ENCODE results near the gene NCOA6.
A peak's percentile ranks its signal among the peaks of the same experiment; 100 is the strongest.
"Not testable (repeated sequence)": the region's sequence is repeated elsewhere in the genome, so short reads cannot be mapped to it uniquely, and the experiment has no call there.

Gene NCOA6

DNA sequence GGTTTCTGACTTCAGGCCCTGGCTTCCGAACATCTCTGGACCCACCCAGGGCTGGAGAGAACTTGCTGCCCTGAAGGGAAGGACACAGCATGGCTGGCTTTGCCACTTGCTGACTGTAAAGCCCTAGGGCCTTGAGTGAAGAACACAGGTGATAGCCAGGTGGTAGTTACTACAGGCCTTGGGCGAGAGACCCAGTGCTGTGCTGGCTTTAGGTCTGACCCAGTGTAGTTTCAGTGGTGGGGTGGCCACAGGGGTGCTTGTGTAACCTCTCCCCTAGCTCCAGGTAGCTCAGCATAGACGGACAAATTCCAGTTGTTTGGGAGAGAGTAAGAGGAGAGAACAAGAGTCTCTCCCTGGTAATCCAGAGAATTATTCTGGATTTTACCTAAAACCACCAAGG is 27.1 kb downstream of the NCOA6 start:
- TF ChIP-seq, protein P1, sequence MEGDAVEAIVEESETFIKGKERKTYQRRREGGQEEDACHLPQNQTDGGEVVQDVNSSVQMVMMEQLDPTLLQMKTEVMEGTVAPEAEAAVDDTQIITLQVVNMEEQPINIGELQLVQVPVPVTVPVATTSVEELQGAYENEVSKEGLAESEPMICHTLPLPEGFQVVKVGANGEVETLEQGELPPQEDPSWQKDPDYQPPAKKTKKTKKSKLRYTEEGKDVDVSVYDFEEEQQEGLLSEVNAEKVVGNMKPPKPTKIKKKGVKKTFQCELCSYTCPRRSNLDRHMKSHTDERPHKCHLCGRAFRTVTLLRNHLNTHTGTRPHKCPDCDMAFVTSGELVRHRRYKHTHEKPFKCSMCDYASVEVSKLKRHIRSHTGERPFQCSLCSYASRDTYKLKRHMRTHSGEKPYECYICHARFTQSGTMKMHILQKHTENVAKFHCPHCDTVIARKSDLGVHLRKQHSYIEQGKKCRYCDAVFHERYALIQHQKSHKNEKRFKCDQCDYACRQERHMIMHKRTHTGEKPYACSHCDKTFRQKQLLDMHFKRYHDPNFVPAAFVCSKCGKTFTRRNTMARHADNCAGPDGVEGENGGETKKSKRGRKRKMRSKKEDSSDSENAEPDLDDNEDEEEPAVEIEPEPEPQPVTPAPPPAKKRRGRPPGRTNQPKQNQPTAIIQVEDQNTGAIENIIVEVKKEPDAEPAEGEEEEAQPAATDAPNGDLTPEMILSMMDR (IDR thresholded peaks at IDR 0.05; ENCODE audit: control insufficient read depth, extremely low read depth, insufficient read depth) = no peak
- no peak for DNase-seq (ENCODE audit: low read depth)
- H3K4me3 ChIP-seq (ENCODE audit: low read depth, low read length) = no peak overlapping the region

DNA sequence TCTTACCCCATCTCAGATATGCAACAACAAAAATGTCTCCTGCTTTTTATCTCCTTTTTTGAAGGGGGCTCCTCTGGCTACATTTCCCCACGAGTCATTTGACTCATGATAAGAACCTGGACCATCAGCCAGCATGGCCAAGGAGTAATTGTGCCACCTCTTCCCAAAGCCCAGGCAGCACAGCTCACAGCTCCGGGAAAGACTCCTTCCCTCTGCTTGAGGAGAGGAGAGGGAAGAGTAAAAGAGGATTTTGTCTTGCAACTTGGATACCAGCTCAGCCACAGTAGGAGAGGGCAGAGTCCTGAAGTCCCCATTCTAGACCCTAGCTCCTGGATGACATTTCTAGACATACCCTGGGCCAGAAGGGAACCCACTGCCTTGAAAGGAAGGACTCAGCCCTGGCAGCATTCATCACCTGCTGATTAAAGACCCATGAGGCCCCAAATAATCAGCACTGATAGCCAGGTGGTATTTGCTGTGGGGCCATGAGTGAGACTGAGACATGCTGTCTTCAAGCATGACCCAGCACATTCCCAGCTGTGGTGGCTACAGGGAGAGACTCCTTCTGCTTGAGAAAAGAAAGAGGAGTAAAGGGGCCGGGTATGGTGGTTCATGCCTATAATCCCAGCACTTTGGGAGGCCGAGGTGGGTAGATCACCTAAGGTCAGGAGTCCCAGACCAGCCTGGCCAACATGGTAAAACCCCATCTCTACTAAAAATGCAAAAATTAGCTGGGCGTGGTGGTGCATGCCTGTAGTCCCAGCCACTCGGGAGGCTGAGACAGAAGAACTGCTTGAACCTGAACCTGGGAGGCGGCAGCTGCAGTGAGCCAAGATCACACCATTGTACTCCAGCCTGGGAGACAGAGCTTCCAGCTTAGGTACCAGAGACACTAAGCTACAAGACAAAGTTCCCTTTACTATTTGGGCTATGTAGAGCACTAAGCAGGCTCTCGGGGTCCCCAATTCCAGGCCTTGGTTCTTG is 28.1 kb downstream of the NCOA6 start:
- TF ChIP-seq, protein P1 (IDR thresholded peaks at IDR 0.05; ENCODE audit: control insufficient read depth, extremely low read depth, insufficient read depth) = no peak
- no peak overlapping the region for H3K4me3 ChIP-seq (ENCODE audit: low read depth, low read length)
- no peak for DNase-seq (ENCODE audit: low read depth)

DNA sequence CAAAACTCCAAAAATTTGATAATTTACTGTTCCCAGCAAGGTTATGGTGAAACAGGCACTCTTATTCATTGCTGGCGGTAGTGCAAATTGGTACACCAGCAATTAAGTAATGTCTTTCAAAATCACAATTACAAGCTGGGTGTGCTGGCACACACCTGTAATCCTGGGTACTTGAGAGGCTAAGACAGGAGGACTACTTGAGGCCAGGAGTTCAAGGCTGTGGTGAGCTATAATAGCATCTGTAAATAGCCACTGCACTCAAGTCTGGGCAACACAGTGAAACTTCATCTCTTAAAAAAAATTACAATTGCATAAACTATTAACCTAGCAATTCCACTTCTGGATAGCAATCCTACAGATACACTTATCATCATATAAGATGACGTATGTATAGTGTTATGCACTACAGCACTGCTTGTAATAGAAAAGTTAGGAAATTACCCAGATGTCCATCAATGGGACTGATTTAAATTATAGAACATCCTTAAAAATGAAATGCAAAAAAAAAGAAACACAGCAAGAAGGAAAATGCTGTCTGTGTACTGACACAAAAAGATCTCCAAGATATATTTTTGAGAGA is 31.4 kb downstream of the NCOA6 start:
- TF ChIP-seq, protein P1 (IDR thresholded peaks at IDR 0.05; ENCODE audit: control insufficient read depth, extremely low read depth, insufficient read depth) = no peak
- no peak overlapping the region for H3K4me3 ChIP-seq (ENCODE audit: low read depth, low read length)
- DNase-seq (ENCODE audit: low read depth) = no peak

DNA sequence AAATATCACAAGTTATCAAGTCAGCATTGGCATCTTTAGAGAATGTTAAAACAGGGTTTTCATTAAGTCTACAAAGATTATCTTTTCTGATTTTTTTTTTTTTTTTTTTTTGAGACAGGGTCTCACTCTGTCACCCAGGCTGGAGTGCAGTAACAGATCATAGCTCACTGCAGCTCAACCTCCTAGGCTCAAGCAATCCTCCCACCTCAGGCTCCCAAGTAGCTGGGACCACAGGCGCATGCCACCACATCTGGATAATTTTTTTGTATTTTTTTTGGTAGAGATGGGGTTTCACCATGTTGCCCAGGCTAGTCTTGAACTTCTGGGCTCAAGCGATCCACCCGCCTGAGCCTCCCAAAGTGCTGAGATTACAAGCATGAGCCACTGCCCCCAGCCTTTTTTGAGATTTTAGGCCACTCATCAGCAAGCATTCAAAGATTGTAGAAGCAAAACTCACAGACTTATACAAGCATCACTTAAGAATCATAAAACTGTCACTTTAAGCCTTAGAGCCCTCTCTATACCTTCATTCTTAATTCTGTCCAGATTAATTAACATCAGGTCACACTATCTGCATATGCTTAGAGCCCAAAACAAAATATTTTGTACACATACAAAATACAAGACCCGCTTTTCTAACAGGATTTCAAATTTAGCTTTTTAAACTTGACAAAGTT is 32.6 kb downstream of the NCOA6 start:
- no peak overlapping the region for H3K4me3 ChIP-seq (ENCODE audit: low read depth, low read length)
- TF ChIP-seq, protein P1 (IDR thresholded peaks at IDR 0.05; ENCODE audit: control insufficient read depth, extremely low read depth, insufficient read depth) = no peak
- no peak for DNase-seq (ENCODE audit: low read depth)

DNA sequence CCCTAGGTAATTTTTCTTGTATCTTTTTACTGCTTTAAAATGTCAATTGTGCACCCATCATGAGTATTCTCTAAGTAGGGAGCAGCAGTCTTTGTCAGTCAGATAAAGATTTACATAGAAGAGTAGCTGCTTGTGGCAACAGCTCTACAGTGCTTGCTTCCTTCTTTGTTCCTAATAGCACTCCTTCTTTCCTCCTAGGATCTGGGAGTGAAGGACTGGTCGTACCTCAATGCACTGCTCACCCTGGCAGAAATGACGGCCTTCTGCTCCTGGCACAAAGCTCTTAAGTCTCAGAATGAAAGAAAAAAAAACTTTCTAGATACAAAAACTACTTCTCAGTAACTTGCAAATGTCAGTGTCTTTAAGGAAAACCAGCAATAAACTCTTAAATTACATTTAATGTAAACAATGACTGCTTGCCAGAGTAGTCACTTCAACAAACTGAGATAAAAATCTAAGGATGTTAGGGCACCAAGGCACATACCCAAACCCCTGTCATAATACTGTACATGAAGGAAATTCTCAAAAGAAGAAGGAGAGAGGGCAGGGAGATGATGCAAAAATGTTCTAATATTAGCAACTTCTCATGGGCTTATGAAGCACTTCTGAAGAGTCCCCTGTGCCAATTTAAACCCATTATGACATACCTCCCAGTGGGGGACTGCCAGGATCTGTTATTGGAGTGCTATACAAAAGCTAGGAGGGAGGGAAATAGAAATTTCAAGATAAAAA is 34.0 kb downstream of the NCOA6 start:
- H3K4me3 ChIP-seq (ENCODE audit: low read depth, low read length) = no peak overlapping the region
- peak; percentile 56 for DNase-seq (ENCODE audit: low read depth)
- TF ChIP-seq, protein P1 (IDR thresholded peaks at IDR 0.05; ENCODE audit: control insufficient read depth, extremely low read depth, insufficient read depth) = no peak

DNA sequence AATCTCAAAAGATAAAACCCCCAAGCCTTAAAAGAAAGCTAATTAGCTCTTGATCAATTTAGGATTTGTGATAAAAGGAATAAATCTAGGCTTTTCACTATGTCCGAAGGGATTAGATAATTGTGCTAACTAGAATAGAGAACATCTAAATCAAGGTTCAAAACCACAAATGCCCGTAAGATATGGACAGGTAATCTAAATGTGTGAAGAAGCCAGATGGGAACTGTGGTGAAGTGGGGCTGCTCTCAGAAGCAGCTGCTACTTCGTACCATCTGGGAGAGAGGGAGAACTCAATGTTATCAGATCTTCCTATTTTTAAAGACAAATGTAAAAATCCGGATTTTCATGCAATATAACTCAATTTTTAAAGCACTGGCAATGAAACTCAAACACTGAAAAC is 44.2 kb downstream of the NCOA6 start:
- TF ChIP-seq, protein P1 (IDR thresholded peaks at IDR 0.05; ENCODE audit: control insufficient read depth, extremely low read depth, insufficient read depth) = no peak
- no peak overlapping the region for H3K4me3 ChIP-seq (ENCODE audit: low read depth, low read length)
- DNase-seq (ENCODE audit: low read depth) = no peak

DNA sequence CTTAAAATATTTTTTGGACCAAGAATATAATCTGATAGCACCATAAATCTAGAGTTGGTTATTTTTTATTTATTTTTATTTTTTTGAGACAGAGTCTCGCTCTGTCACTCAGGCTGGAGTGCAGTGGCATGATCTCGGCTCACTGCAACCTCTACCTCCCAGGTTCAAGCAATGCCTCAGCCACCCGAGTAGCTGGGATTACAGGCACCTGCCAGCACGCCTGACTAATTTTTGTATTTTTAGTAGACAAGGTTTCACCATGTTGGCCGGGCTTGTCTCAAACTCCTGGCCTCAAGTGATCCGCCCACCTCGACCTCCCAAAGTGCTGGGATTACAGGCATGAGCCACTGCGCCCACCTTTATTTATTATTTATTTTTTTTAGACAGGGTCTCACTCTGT is 45.2 kb downstream of the NCOA6 start:
- DNase-seq (ENCODE audit: low read depth); H3K4me3 ChIP-seq (ENCODE audit: low read depth, low read length): not testable (repeated sequence)

Data from LNCaP clone FGC (cell line).